A549 (cell line): Measurements from ENCODE around the gene AOAH. TPM values are rescaled to one million over a fixed set of nuclear protein-coding genes. Genes with fewer than 3 reads are reported as not detected.
A peak's percentile ranks its signal among the peaks of the same experiment; 100 is the strongest.

ENCODE experiments used
- ATAC-seq, 2 experiments: fragments of 200-7000 bp in 1 of 2; fragments of >200 bp in 1 of 2; cut with Nextera tagmentation in 1 of 2; cut with Tn5 transposase in 1 of 2; 3 replicates each; pipeline versions ENCODE4 v1.8.0 to v1.9.1; 2018 to 2020; ENCODE audit warnings: mild to moderate bottlenecking in 1 of 2, moderate library complexity in 1 of 2
- CTCF ChIA-PET: fragments of 300-600 bp; sonication (Branson Sonifier 250); formaldehyde crosslinking; extraction: SDS; loops from one replicate; lab custom pipeline; 2021; ENCODE audit warnings: antibody characterized with exemption, inconsistent platforms; lab: Yijun Ruan, JAX
- POLR2A ChIA-PET: fragments of 350-600 bp; formaldehyde crosslinking; extraction: SDS; loops from one replicate; lab custom pipeline; 2021; ENCODE audit warnings: antibody characterized with exemption, inconsistent platforms; lab: Yijun Ruan, JAX
- DNase-seq, 2 experiments: peaks; one replicate each; pipeline versions ENCODE4 v3.0.0 to v3.0.0-alpha.2; 2011 to 2016; ENCODE audit warnings: low read depth in 1 of 2, low spot score in 1 of 2
- FAIRE-seq: peaks from 2 replicates; lab custom pipeline; 2011; peaks lifted over from hg19 to GRCh38; lab: Jason Lieb, UNC
- H3K27ac ChIP-seq, 2 experiments: fragments of >200 bp; sonication (Bioruptor Twin); formaldehyde crosslinking; 3 replicates each; pipeline ENCODE4 v1.5.1; 2016 to 2017
- H3K4me1 ChIP-seq: fragments of >200 bp; sonication (Bioruptor Twin); formaldehyde crosslinking; 3 replicates; pipeline ENCODE4 v1.6.1; 2016
- H3K4me2 ChIP-seq: fragments of >200 bp; sonication (Bioruptor Twin); formaldehyde crosslinking; 3 replicates; pipeline ENCODE4 v1.6.1; 2016
- H3K4me3 ChIP-seq: fragments of >200 bp; sonication (Bioruptor Twin); formaldehyde crosslinking; 3 replicates; pipeline ENCODE4 v1.5.1; 2016
- H3K9me3 ChIP-seq: fragments of >200 bp; sonication (Bioruptor Twin); formaldehyde crosslinking; 3 replicates; pipeline ENCODE4 v1.6.1; 2016
- CHD2 ChIP-seq: fragments of 150-350 bp; IDR thresholded peaks from 2 replicates; pipeline ENCODE4 v1.6.1; 2014; ENCODE audit warnings: low read length; ENCODE audit not compliant: partially characterized antibody
- CHD4 ChIP-seq: fragments of 200-600 bp; sonication (generic); IDR thresholded peaks from 2 replicates; pipeline ENCODE4 v1.6.1; 2016; ENCODE audit warnings: antibody characterized with exemption, mild to moderate bottlenecking, borderline replicate concordance
- EHF ChIP-seq: fragments of 250-450 bp; sonication (Bioruptor Pico); IDR thresholded peaks from 2 replicates; pipeline ENCODE4 v1.5.0; 2020; ENCODE audit warnings: mild to moderate bottlenecking
- EP300 ChIP-seq, 2 experiments: fragments of >200 bp; sonication (Bioruptor Twin); formaldehyde crosslinking; IDR thresholded peaks; 2 replicates in 1 of 2; 3 replicates in 1 of 2; pipeline ENCODE4 v1.6.1; 2016 to 2017
- ESRRA ChIP-seq: fragments of 150-350 bp; IDR thresholded peaks from 2 replicates; pipeline ENCODE4 v1.6.1; 2014; ENCODE audit warnings: mild to moderate bottlenecking, low read length, borderline replicate concordance
- FOSB ChIP-seq: fragments of 250-450 bp; sonication (Bioruptor Pico); IDR thresholded peaks from 2 replicates; pipeline ENCODE4 v1.5.0; 2020; ENCODE audit warnings: mild to moderate bottlenecking, moderate library complexity
- FOXS1 ChIP-seq: fragments of 250-450 bp; sonication (Bioruptor Pico); IDR thresholded peaks from 2 replicates; pipeline ENCODE4 v1.5.0; 2020; ENCODE audit warnings: mild to moderate bottlenecking, moderate library complexity
- GATA3 ChIP-seq: IDR thresholded peaks from 2 replicates; pipeline ENCODE4 v1.6.1; 2012; ENCODE audit warnings: borderline replicate concordance
- HEYL ChIP-seq: fragments of 250-450 bp; sonication (Bioruptor Pico); IDR thresholded peaks from 2 replicates; pipeline ENCODE4 v1.8.0; 2021; ENCODE audit warnings: mild to moderate bottlenecking, moderate library complexity
- MAFK ChIP-seq: fragments of 450-650 bp; IDR thresholded peaks from 2 replicates; pipeline ENCODE4 v1.6.1; 2014; ENCODE audit not compliant: partially characterized antibody
- MAZ ChIP-seq: fragments of 150-350 bp; IDR thresholded peaks from 2 replicates; pipeline ENCODE4 v1.6.1; 2014; ENCODE audit warnings: antibody characterized with exemption, low read depth, low read length, borderline replicate concordance
- NFE2L2 ChIP-seq: fragments of 150-350 bp; conservative IDR thresholded peaks from 2 replicates; pipeline ENCODE4 v1.6.1; 2014; ENCODE audit warnings: low read length
- PHF8 ChIP-seq: fragments of 200-600 bp; sonication (generic); IDR thresholded peaks from 2 replicates; pipeline ENCODE4 v1.6.1; 2016; ENCODE audit warnings: low read depth, mild to moderate bottlenecking, antibody characterized with exemption, moderate library complexity, borderline replicate concordance
- RAD21 ChIP-seq, 2 experiments: fragments of >200 bp in 1 of 2; sonication (Bioruptor Twin) in 1 of 2; formaldehyde crosslinking in 1 of 2; IDR thresholded peaks in 1 of 2; conservative IDR thresholded peaks in 1 of 2; 2 replicates in 1 of 2; 3 replicates in 1 of 2; pipeline ENCODE4 v1.6.1; 2012 to 2018; ENCODE audit warnings: inconsistent platforms in 1 of 2
- RCOR1 ChIP-seq: fragments of 150-350 bp; IDR thresholded peaks from 2 replicates; pipeline ENCODE4 v1.6.1; 2014; ENCODE audit warnings: antibody characterized with exemption, low read length, low read depth
- ZFP36 ChIP-seq: fragments of 450-650 bp; IDR thresholded peaks from 2 replicates; pipeline ENCODE4 v1.6.1; 2014; ENCODE audit warnings: borderline replicate concordance; ENCODE audit not compliant: partially characterized antibody
- WGBS: methylation state at CpG from one replicate; pipeline ENCODE4 v1.1.6; 2017; ENCODE audit errors: missing lambda C conversion rate; 5-methylcytosine and 5-hydroxymethylcytosine counted together
- polyA plus RNA-seq, 4 experiments: library from polyadenylated mRNA; depleted of rRNA in 3 of 4; stranded (reverse); fragments of >200 nt; fragmentation: RNase III in 1 of 4; extraction: RNeasy Plus Mini Kit Qiagen cat#74134 plus additional on column Dnase treatment in 1 of 4; gene quantifications; 2 replicates in 3 of 4; 3 replicates in 1 of 4; pipeline ENCODE4 v1.2.3, GENCODE V29; 2011 to 2017
- TF ChIP-seq, protein P1 (sequence below): IDR thresholded peaks from 2 replicates; pipeline ENCODE4 v1.6.1; 2012; ENCODE audit warnings: low read depth, borderline replicate concordance
- TF ChIP-seq, protein P2 (sequence below): fragments of 250-450 bp; sonication (Bioruptor Pico); IDR thresholded peaks from 2 replicates; pipeline ENCODE4 v1.5.0; 2021; ENCODE audit warnings: mild to moderate bottlenecking, moderate library complexity, borderline replicate concordance

The AOAH gene
- polyA plus RNA-seq, 2 of the 4 experiments (the other 2 are of a cell fraction): 0.09 TPM; not detected in 1

DNA sequence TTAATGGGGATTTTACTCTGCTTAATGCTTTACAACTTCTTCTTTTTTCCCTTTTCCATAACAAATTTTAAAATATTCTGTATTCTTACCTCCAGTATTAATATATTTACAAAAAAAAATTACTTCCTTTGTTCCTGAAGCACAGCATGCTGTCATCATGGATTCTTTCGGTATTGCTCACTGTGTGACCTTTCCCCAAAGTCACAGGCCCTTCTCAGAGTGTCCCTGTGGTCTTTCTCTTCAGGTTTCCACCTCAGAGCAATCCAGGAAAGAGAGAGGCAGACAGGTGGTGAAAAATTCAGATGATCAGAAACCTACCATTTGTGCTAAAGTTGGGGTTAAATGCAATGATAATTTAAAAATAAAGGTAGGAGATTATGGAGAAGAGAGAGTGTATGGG, 13.0 kb downstream of the AOAH start:
- ChIA-PET POLR2A (no interaction called here), CTCF (no interaction called here)
- H3K9me3 ChIP-seq: no peaks in the 10 kb centered on the region
- DNase-seq: no peak
- no peak overlapping the region for H3K27ac ChIP-seq
- no peak for ATAC-seq
- H3K4me1 ChIP-seq: no peaks in the 10 kb centered on the region
- TF ChIP-seq RAD21 (conservative IDR thresholded peaks at IDR 0.05 in 1 of 2, IDR thresholded peaks at IDR 0.05 in 1 of 2) (no peak), ZFP36 (no peak), EP300 (IDR thresholded peaks at IDR 0.05) (no peak)
- H3K4me3 ChIP-seq: no peak overlapping the region
- no peak overlapping the region for H3K4me2 ChIP-seq
- 3% methylated on average over 1 of the region's 1 CpG for WGBS
- no peak for FAIRE-seq

DNA sequence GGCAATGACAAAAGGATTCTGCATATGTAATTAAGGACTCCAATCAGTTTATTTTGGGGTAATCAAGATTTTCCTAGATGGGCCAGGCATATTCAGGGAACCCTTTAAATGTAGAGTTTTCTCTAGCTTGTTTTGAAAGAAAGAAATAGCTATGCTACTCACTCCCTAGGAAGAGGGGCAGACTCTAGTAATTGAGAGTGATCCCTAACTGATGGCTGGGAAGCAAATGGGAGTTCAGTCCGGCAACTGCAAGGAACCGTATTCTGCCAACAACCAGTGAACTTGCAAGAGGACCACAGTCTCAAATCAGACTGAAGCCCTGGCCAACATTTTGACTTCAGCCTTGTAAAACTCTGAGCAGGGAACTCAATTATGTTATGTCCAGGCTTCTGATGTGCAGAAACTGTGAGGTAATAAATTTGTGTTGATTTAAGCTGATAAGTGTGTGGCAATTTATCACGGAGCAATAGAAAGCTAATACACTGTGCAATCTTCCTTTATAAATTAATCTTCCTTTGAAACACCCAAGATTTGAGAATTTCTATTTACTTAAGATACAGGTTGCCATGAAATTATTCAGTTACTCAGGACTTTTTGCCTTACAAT, 14.0 kb downstream of the AOAH start:
- Histone ChIP-seq H3K27ac (no peak overlapping the region), H3K4me1 (no peaks in the 10 kb centered on the region), H3K4me2 (no peak overlapping the region), H3K9me3 (no peaks in the 10 kb centered on the region), H3K4me3 (no peak overlapping the region)
- no peak for ATAC-seq
- no peak for FAIRE-seq
- CTCF ChIA-PET: interaction anchor here (1.0 kb wide), 1 partner anchor 223 kb away, joined by 3 read pairs; no protein-coding TSS in a partner anchor
- 63% methylated on average over 3 of the region's 3 CpGs for WGBS
- no peak for DNase-seq
- no peak for TF ChIP-seq ZFP36
- TF ChIP-seq, protein P1, sequence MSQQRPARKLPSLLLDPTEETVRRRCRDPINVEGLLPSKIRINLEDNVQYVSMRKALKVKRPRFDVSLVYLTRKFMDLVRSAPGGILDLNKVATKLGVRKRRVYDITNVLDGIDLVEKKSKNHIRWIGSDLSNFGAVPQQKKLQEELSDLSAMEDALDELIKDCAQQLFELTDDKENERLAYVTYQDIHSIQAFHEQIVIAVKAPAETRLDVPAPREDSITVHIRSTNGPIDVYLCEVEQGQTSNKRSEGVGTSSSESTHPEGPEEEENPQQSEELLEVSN: no peak
- no peak for TF ChIP-seq CHD4
- TF ChIP-seq NFE2L2: no peak
- no peak for TF ChIP-seq ESRRA
- no peak for TF ChIP-seq GATA3
- TF ChIP-seq CHD2: no peak
- TF ChIP-seq MAZ: no peak
- TF ChIP-seq FOSB: no peak
- no peak for TF ChIP-seq PHF8
- no peak for TF ChIP-seq MAFK
- TF ChIP-seq FOXS1 (CRISPR knock-in tag): no peak
- POLR2A ChIA-PET: no interaction called here

DNA sequence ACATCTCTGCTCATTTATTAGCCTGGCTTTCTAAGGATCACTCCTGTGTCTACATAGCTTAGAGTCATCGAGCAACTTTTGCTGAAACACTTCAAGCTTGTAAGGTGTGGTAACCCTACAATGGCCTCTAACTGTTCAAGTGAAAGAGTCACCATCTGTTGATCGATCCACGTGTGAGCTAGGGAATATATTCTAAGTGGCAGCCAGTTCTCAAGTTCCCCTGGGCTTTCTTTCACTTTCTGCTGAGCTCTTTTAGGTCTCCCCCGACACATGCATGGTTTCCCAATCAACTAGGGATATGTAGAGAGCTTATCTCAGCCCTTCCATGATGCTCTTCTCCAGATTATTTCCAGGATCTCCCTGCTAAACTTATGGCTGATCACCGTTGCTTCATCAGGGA, 15.5 kb downstream of the AOAH start:
- ATAC-seq: no peak
- no peak for DNase-seq
- FAIRE-seq: no peak
- ChIA-PET POLR2A (no interaction called here), CTCF (no interaction called here)
- WGBS: 23% methylated on average over 5 of the region's 5 CpGs
- no peaks in the 10 kb centered on the region for H3K4me1 ChIP-seq
- H3K4me2 ChIP-seq: peak overlapping the region; percentile 23; the same call in 1 of the 3 replicates
- H3K27ac ChIP-seq: no peak overlapping the region
- TF ChIP-seq FOXS1 (CRISPR knock-in tag): no peak
- TF ChIP-seq, protein P2, sequence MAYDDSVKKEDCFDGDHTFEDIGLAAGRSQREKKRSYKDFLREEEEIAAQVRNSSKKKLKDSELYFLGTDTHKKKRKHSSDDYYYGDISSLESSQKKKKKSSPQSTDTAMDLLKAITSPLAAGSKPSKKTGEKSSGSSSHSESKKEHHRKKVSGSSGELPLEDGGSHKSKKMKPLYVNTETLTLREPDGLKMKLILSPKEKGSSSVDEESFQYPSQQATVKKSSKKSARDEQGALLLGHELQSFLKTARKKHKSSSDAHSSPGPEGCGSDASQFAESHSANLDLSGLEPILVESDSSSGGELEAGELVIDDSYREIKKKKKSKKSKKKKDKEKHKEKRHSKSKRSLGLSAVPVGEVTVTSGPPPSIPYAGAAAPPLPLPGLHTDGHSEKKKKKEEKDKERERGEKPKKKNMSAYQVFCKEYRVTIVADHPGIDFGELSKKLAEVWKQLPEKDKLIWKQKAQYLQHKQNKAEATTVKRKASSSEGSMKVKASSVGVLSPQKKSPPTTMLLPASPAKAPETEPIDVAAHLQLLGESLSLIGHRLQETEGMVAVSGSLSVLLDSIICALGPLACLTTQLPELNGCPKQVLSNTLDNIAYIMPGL (CRISPR knock-in tag): no peak
- H3K4me3 ChIP-seq: no peak overlapping the region
- H3K9me3 ChIP-seq: no peaks in the 10 kb centered on the region

DNA sequence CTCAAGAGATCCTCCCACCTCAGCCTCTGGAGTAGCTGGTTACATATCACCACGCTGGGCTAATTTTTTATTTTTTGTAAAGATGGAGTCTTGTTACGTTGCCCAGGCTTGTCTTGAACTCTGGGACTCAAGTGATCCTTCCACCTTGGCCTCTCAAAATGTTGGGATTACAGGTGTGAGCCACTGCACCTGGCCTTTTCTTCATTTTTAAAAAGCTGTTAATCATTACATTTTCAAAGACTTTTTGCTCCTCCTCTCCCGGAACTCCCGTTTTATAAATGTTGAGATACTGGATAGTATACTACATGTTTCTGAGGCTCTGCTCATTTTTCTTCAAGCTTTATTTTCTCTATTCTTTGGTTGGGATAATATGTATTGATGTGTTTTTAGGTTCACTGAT, 16.4 kb downstream of the AOAH start:
- FAIRE-seq: no peak
- Histone ChIP-seq H3K4me3 (no peak overlapping the region), H3K27ac (no peak overlapping the region), H3K4me1 (no peaks in the 10 kb centered on the region), H3K4me2 (no peak overlapping the region), H3K9me3 (no peaks in the 10 kb centered on the region)
- no peak for DNase-seq
- ChIA-PET CTCF (no interaction called here), POLR2A (no interaction called here)
- no peak for TF ChIP-seq EHF
- TF ChIP-seq HEYL: no peak
- TF ChIP-seq EP300 (IDR thresholded peaks at IDR 0.05): no peak
- TF ChIP-seq RCOR1: no peak
- no peak for ATAC-seq
- 52% methylated on average over 4 of the region's 4 CpGs for WGBS
